Stimulated activated naive CD4-positive, alpha-beta T cell treated with Interleukin-2 at 50 U/mL for 16 hours (primary cell): ENCODE results near the gene AQP10.
"Not testable (repeated sequence)": the region's sequence is repeated elsewhere in the genome, so short reads cannot be mapped to it uniquely, and the experiment has no call there.

Experiments used
- DNase-seq: peaks from one replicate; lab custom pipeline; 2025; lab: John Stamatoyannopoulos, UW

Gene AQP10

GRCh38 chr1:154344977-154345837, 24.3 kb downstream of the AQP10 start:
- DNase-seq: peak; percentile 76

GRCh38 chr1:154346276-154346917, 25.5 kb downstream of the AQP10 start:
- DNase-seq: no peak

- no peak for DNase-seq
Observed at GRCh38 chr1:154347961-154348360, 27.1 kb downstream of the AQP10 start.

GRCh38 chr1:154348429-154349076, 27.7 kb downstream of the AQP10 start:
- DNase-seq: no peak

GRCh38 chr1:154349121-154349520, 28.2 kb downstream of the AQP10 start:
- no peak for DNase-seq

GRCh38 chr1:154350383-154350782, 29.5 kb downstream of the AQP10 start:
- no peak for DNase-seq

- DNase-seq: no peak
Observed at GRCh38 chr1:154351363-154352068, 30.6 kb downstream of the AQP10 start.

- DNase-seq: no peak
Observed at GRCh38 chr1:154352245-154352580, 31.3 kb downstream of the AQP10 start.

- peak; percentile 48 for DNase-seq
Observed at GRCh38 chr1:154352581-154353459, 31.9 kb downstream of the AQP10 start.

- no peak for DNase-seq
Observed at GRCh38 chr1:154353460-154353904, 32.6 kb downstream of the AQP10 start.

- DNase-seq: no peak
Observed at GRCh38 chr1:154353966-154354365, 33.1 kb downstream of the AQP10 start.

- no peak for DNase-seq
Observed at GRCh38 chr1:154358519-154358918, 37.6 kb downstream of the AQP10 start.

GRCh38 chr1:154360288-154360687, 39.4 kb downstream of the AQP10 start:
- no peak for DNase-seq

GRCh38 chr1:154360881-154361280, 40.0 kb downstream of the AQP10 start:
- not testable (repeated sequence) for DNase-seq

GRCh38 chr1:154361357-154361756, 40.5 kb downstream of the AQP10 start:
- no peak for DNase-seq

- DNase-seq: no peak
Observed at GRCh38 chr1:154371436-154371835, 50.5 kb downstream of the AQP10 start.

- DNase-seq: peak; percentile 19
Observed at GRCh38 chr1:154373777-154374357, 53.0 kb downstream of the AQP10 start.
